GM12873 (cell line): ENCODE data around the gene CHSY1.

Experiments
- CTCF ChIP-seq: IDR thresholded peaks from 2 replicates; pipeline ENCODE4 v1.5.1; 2012; ENCODE audit warnings: low read depth, mild to moderate bottlenecking, moderate library complexity, low read length, control low read depth; ENCODE audit not compliant: insufficient read depth; ENCODE audit errors: missing control alignments

The CHSY1 gene

DNA sequence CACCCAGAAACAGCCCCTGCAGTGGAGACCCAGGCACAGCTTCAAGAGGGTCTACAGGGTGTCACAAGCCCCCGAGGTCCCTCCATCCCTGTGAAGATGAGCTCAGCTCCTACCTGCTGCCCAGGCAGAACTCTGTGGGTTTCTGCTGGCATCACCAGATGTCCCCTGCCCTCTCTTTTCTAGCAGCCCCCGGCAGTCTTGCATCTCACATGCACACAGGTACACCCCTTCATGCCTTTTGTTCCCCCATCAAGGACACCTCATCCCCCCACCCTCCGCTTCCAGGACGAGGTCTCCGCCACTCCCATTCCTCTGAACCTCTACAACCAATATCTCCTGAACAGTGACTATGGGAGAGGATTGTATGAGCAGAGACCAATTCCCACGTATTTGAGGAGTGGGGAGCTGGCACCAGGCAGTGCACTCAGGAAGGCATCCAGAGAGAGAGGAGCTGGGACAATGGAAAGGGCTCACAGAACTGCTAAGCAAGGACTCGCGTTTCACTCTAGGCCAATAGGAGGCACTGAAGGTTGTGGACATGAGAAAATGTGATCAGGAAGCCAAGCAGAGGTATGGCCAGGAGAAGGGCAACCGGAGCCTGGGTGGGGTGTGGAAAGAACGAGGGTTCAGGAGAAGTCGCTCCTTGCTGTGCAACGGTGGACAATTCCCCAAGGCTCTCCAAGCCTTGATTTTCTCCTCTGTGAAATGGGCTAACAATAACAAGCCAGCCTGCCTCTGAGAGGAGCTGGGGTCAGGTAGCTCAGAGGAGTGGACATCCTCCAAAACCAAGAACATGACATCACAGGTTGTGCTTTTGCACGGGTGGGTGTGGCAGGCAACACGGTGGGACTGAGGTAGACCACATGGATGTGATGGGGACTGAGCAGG, 115.2 kb downstream of the CHSY1 start:
- no peak for TF ChIP-seq CTCF

GRCh38 chr15:101135532-101136166, 116.2 kb downstream of the CHSY1 start:
- no peak for TF ChIP-seq CTCF

DNA sequence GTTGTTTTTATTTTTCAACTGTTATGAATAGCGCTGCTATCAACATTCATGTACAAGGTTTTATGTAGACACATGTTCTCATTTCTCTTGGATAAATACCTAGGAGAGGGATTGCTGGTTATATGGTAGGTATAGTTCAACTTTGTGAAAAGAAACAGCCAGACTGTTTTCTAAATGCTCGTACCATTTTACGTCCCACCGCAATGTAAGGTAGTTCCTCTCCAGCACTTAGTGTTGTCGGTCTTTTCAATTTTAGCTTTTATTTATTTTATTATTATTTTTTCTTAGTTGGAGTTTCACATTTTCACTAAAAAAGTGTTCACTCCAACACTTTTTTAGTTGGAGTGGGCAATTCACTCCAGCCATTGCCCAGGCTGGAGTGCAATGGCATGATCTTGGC, 117.1 kb downstream of the CHSY1 start:
- no peak for TF ChIP-seq CTCF

DNA sequence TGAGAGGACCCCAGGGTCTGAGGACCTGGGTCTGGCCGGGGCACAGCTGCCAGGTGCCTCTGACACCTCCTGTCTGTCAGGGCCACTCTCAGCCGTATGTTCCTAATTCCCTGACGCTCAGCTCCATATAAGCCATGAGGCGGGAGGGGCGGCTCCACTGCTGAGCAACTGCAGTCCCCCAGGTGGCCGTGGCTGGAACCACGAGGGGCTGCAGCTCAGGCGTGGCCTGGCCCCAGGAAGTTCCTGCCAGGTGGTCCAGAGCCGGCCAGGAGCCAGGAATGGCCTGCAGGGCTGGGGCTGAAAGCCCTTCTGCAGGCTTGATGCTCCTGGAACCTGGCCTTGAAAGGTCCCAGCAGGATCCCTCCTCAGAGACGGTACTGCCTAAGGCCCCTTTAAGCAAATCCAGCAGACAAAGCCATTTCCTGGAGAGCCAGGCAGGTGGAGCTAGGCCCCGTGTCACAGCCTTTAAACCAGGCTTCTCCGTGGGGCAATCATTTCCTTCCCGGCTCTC, 118.0 kb downstream of the CHSY1 start:
- no peak for TF ChIP-seq CTCF

DNA sequence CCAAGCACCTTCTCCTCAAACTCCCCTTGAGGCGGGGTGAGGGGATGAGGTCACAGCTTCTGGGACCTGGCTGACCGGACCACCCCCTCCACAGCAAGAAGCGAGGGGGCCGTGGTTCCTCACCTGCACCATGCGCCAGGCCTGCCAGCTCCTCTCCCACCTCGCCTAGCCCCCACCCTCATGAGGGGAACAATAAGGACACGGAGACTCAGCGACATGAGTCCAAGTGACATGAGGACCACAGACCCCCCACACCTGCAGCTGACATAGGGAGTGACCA, 118.7 kb downstream of the CHSY1 start:
- no peak for TF ChIP-seq CTCF

DNA sequence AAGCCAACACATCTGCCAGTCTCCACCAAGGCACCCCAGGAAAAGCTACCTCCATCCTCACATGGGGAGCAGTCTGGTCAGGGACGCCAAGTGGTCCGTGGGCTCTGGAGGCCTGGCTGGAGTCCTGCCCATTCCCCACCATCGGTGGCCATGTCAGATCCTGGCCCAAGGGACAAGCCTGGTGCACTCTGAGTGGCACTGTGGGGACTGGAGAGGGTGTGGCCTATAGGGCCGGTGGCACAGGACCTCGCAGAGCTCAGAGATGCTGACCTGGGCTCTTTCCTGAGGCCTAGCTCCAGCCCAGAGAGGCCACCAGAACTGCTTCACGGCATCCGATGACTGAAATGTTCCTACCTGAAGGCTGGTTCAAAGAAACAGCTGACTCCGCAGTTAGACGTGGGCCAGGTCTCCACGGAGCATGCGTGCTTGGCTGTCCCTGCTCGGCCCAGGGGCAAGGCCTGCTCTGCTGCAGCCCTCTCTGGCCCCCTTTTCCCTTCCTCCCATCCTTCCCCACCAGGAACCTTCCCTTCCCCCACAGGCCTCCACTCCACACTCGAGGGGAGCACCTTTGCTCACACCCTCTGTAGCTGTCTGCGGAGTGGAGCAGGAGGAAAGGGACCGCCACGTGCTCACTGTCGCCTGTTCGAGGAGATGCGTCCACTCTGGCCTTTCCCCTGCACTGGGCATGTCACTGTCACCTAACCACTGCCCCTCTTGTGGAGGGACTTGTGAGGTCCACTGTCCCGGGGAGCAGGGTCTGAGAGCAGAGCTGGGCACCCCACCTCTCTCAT, 119.3 kb downstream of the CHSY1 start:
- no peak for TF ChIP-seq CTCF
